GM18499 (cell line): ENCODE data around the gene RGCC.
"Not testable (repeated sequence)": the region's sequence is repeated elsewhere in the genome, so short reads cannot be mapped to it uniquely, and the experiment has no call there.

Experiments
- ATAC-seq: cut with Tn5 transposase; IDR thresholded peaks from one replicate; pipeline ENCODE4 v1.9.1; 2021; ENCODE audit warnings: moderate number of reproducible peaks; ENCODE audit not compliant: insufficient read depth, unreplicated experiment

The RGCC gene

DNA sequence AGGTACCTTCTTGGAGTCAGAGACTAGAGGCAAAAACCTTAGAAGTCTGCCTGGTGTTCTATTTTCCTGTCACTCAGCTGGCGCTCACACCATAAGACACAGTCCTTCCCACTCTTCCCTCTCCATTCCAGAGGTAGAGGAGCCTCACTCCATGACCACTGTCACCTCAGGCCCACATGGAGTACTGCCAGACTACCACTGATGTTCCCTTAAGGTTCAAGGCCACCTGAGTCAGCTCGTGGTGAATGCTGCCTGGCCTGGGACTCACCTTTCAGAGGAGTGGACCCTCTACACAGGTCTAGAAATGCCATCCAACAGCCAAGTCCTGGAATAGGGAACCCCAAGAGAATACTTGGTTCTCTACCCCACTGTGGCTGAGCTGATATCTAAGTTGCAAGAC is 29.9 kb downstream of the RGCC start:
- no peak for ATAC-seq

DNA sequence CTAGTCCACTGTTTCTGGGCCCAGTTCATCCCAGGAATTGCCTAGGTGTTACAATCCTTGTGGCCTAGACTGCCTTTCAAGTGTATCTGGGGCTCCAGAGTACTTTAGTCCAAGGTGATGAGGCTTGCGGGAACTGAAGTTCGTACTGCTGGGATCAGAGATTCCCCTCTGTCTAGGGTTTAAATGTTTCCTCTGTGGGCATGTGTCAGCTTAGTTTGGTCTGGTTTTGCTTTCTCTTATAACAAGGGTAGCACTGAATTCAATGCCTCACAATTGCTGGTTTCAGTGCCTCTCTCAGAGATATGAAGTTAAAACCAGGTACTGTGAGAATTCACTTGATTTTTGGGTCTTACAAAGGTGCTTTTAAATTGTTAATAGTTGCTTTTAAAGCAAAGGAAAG is 30.8 kb downstream of the RGCC start:
- ATAC-seq, result no peak

DNA sequence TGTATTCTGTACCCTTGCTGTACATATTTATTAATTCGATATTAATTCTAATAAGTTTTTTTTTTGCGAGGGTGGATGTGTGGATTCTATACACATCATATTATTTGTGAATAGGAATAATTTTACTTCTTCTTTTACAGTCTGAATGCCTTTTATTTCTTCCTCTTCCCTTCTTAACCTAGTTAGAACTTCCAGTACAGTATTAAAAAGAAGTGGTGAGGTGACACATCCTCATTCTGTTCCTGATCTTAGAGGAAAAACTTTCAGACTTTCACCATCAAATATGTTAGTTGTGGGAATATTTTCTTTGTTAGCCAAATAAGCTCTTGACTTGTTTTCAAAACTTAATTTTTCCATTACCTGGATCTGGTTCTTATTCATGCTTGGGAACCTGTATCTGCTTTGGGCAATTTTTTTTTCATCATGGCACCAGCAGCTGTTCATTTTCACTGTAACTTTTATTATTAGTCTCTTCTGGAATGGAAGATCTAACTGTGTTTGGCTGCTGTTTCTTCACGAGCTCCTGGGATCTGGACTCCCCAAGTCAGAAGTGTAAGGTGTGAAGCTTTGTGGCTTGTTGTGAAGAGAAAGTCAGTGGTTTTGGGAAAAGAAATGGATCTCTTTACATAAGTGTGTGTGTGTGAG is 33.1 kb downstream of the RGCC start:
- ATAC-seq, result no peak

DNA sequence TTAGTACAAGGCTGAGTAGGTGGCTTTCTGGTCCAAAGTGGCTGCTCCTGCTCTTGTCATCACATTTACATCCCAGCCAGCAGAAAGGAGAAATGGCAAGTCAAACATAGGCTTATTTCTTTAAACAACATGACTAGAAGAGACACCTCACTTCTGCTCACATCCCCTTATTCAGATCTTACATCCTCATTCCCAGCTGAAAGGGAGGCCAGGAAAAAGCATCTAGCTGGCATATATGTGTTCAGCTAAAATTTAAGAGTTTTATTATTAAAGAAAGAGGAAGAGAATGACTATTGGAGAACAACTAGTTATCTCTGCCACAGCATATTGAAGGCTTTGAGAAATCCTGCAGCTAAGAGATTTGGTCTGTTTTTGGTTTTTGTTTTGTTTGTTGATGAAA is 34.1 kb downstream of the RGCC start:
- no peak for ATAC-seq

DNA sequence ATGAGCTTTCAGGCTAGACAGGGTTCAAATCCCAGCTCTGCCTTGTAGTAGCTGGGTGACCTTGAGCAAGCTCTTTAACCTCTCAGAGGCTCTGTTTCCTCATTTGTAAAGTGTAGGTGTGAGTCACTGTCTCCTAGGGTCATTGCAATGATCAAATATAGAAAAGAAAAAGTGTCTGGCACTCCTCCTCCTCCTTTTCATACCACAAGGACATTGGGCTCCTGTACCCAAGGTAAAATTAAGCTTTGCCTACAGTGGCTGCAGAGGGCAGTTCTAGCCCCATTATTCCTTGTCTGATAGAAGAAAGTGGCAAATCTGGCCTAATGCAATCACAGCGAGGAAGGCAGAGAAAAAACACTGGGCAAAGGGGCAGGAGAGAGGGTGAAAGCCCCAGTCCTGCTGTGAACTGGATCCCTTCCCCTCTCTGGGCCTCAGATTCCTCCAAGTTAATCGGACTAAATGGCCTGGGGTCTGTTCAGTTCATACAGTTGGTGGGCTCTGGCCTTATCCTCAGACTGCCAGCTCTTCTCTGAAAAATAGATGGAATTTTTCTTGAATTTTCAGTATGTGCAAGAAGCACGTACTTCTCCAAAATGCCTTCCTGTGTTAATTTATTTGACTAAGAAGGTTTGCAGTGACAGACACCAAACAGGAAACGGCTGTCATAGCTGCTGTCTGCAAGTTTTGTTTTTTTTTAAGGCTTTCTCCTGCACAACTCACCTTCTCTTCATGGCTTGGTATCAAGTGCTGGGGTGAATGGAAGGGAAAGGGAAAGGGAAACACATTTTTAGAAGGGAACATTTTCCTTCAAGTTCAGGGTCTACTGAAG is 35.3 kb downstream of the RGCC start:
- ATAC-seq, result no peak

DNA sequence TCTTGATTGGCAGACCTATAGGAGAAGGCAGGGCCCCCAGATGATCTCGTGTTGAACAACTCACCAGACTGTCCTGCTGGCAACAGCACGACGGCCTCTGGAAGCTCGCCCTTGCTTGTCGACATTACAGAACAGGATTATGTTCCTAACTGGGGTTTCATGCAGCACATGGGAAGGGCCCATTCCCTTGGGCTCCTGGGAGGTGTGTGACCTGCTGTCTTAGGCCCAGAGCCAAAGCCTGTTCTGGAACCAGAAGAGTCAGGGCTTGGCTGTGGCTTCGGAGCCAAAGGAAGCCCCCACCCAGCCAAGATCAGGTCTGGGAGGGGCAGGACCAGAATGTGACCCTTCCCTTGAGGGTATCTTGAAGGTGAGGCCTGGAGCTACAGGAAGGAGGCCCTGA is 36.9 kb downstream of the RGCC start:
- no peak for ATAC-seq

DNA sequence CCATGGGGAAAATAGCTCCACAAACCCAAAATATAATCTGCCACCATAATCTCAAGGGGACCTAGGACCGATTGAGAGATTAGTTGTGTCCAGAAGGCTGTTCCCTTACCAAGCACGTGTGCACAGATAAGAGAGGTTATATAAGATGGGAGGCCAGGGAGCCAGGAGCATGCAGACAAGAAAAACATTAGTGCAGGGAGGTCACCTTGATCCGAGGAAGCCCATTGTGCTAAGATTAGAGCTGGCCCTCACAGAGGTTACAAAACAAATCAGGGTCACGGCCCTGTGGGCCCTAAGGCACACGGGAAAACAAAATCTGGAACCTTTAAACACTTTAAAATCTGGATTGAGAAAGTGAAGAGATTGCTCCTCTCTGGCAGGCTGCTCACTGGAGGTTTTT is 37.7 kb downstream of the RGCC start:
- ATAC-seq, result no peak

DNA sequence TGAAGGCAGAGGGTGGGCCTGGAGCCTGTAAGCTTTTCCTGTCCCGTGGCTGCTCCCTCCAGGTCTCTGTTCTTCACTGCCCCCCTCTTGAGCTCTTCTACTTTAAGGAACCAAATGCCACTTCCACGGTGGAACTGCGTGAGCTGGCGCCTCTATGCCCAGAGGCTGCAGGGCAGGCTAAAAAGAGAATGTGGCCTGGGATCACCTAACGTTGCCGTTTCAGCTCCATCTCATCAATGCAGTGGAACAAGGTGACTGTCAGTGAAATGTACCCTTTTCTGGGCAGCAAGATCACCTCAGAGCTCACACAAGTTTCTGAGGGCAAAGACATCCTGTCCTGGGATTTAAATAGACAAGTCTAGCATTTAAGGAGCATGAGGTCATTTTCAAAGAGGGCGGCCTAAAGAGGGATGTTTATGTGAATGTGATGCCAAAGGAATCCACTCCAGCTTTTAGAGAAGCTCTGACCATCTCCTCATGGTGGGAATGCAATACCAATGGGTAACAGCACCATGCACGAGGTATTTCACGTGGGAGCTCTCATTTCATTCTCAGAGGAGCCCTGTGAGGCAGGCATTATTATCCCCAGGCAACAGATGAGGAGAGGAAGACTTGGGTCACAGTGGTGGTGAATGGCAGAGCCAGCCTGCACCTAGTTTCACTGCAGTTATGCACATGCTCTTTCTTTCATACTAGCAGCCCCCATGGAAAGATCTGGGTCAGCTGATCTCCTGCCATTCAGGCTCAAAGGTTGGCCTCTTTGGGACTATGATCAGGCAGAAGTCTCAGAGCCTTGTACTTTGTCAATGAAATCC is 39.3 kb downstream of the RGCC start:
- no peak for ATAC-seq

DNA sequence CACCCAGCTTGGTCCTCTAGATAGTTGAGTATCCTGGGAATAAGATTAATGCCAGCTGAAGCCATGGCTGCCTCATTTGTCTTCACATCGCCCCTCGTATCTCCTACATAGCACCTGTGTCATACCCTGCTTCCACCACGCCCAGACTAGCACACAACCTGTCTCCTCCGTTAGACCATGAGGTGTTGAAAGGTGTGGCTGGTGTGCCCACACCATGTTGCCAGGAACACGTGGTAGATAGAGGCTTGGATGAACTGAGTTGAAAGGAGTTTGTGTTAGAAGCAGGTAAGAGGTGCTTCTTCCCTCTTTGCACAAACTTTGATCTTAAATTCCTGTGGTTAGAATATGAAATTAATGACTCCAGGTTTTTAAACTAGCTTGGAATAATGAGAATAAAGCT is 40.1 kb downstream of the RGCC start:
- ATAC-seq, result no peak

DNA sequence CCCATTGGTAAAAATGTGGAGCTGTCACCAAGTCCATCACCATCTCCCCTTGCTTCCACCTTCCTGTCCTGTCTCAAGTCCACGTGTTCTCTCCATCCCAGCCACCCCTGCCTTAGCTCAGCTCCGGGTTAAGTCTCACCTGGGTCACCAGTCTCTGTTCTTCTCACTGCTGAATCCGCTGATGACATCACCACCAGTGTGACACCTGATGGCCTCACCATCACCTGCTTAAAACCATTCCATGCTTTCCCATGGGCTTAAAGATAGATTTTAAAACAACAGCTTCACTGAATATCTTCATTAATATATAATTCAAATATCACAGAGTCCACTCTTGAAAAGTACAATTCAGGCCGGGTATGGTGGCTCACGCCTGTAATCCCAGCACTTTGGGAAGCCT is 42.1 kb downstream of the RGCC start:
- ATAC-seq, result no peak

DNA sequence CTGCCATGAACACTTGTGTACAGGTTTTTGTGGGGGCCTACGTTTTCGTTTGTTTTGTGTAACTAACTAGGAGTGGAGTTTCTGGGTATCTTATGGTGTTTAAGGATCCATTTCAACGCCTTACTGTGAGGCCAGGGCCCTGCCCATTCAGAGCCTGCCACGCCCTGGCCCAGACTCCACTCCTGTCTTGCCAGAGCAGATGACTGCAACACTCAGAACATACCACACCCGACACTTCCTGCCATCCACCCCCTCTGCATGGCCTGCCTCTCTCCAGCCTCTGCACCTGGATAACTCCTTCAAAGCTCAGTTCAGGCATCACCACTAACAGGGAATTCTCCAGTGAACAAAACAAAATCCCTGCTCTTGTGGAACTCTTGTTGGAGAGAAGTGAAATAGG is 43.2 kb downstream of the RGCC start:
- ATAC-seq, result no peak

DNA sequence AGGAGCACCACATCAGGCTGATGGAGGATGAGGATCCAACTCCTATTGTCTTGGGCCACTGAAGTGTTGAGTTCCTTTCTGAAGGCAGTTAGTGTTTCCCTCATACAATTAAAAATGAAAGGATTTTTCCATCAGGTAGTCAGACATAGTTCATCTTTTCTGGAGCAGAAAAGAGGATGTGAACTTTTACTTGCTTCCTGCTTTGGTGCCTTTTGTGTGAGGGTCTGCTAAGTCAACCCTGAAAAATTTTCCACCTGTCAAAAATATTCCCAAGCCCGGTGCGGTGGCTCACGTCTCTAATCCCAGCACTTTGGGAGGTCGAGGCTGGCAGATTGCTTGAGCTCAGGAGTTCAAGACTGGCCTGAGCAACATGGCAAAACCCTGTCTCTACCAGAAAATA is 43.9 kb downstream of the RGCC start:
- no peak for ATAC-seq

DNA sequence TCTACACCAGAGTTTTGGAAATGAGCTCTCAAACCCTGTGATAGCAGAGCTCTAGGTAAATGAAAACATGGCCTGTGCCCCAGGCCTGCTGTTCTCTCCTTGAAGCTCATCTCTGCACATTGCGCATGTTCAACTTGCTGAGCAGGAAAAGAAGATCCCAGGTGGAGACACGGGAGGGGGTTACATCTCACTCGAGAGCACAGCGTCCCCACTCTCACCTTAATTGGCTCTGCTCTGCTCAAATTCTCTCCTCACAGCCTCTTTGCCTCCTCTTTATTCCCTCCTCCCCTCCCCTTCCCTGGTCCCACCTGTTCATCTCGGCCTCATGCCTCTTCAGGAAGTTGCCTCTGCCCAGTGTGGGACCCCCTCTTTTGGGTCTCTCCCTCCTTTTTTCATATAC is 44.7 kb downstream of the RGCC start:
- no peak for ATAC-seq

DNA sequence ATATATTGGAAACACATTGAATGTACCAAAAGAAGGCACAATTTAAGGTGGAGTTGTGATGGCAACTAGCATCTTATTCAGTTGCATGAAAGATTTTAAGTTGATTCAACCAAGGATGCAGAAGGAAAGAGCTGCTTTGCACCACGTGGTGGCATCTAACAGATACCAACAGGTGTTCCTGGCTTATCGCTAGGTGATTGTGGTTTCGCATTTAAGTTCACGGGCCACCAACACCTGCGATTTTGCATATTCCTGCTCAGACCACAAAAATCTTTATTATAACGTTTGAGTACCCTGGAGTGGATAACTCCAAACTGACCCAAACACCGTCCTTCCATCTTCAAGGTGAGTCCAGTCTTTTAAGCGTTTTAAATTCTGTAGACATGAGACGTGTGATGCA is 45.3 kb downstream of the RGCC start:
- ATAC-seq, result peak; percentile 40

DNA sequence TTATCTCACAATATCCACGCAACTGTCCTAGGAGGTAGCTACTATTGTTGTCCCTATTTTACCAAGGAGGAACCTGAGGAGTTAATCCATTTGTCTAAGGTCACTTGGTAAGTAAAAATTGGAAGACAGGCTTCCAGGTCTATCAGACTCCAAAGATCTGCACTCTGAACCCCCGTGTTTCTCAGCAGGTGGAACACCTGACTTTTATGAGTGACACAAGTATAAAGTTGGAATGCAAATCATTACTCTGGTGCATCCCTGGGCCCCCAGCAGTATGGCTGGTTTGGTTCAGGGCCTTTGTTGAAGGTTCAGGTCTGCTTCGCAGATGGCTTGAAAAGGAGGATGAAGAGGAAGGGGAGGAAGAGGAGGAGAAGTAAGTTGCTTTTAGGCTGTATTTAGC is 46.0 kb downstream of the RGCC start:
- no peak for ATAC-seq

DNA sequence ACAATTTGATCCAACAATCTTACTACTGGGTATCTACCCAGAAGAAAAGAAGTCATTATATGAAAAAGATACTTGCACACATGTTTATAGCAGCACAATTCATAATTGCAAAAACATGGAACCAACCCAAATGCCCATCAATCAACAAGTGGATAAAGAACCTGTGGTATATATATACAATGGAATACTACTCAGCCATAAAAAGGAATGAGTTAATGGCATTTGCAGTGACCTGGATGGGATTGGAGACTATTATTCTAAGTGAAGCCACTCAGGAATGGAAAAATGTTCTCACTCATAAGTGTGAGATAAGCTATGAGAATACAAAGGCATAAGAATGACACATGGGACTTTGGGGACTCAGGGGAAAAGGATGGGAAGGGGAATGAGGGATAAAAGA is 47.3 kb downstream of the RGCC start:
- not testable (repeated sequence) for ATAC-seq

DNA sequence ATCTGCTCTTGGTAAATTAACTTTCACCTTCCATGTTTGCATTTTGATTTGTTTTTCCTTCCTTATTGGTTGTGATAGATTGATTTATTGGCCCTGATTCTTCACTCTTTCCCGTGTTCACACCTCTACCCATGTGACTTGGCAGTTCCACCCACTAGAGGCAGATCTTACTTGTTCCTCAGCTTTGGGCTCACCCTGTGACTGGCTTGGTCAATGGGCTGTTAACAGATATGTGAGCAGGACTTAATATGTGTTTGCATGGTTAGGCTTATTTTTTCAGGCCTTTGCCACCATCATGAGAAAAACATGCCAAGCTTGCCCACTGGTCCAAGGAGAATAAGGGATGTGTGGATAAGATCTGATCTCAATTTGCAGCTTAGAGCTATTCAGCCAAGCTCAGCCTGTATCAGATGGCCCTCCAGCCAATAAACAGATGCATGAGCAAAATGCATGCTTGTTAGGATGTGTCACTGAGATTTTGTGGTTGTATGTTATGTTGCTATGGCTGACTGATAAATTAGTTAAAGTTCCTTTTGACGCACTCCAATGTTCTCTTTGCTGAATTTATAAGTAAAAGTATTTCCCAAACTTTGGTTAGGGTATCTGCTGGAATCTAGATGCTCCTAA is 48.0 kb downstream of the RGCC start:
- ATAC-seq, result no peak

DNA sequence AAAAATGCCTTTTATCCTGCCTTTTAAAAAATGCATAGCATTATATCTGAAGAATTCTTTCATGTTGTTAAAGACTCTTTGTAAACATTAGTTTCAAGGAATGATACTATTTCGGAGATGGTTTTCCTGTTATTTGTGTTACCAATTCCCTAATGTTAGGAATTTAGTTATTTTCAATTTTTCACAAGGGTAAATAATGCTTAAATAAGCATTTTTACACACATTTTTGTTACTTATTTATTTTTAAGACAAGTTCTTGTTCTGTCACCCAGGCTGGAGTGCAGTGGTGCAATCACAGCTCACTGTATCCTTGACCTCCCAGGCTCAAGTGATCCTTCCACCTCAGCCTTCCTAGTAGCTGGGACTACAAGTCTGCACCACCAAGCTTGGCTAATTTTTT is 49.0 kb downstream of the RGCC start:
- ATAC-seq, result no peak

DNA sequence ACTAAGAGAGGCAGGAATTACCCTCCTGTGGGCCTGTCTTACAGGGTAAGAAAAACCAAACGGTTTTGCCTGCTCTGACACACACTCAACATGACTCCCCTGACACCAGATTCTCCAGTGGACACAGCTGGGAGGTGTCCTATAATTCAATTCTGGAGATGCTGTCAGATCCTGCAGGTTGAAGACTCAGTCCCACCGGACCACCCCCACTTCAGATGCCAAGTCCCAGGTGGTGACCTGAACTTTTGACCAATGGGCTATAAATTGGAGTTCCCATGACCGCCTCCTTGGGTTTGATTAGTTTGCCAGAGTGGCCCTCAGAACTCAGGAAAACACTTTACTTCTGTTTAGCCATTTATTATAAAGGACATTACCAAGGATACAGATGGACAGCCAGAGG is 52.6 kb downstream of the RGCC start:
- ATAC-seq, result no peak

DNA sequence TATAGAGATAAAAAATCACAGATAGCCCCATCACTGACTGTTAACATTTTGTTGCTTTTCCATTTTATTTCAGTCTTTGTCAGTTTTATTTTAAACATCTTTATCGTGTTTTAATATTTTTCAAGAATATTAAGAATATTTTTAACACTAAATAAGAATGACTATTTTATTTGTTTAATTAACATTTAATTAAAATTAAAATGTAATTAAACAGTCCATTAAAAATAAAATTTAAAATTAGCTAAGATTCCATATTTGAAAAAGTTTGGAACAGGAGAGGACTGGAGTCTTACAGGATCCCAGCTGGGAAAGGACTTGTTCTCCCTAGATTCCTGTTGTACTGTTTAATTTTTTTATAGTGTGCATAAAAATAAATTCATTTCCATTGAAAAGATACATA is 54.5 kb downstream of the RGCC start:
- ATAC-seq, result no peak

DNA sequence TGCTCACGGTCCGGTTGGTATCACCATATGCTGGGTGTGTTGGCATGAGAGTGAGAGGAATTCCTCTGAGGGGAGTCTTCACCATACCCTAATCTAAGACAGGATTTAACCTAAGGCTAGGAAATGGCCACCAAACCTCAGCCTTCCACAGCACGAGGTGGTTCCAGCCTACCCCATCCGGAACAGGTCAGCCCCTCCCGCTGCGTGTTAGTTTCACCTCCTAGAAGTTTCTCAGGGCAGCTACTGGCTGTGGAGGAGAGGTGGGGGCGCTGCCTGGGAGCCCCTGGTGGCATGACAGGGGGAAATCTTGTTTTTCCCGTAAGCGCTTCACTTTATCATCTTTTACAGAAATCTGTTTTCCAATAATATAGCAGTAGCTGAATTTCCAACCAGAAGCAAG is 55.1 kb downstream of the RGCC start:
- no peak for ATAC-seq
